Adrenal gland (tissue), 12 donors: ENCODE data around the gene GRPEL2. TPM values are rescaled to one million over a fixed set of nuclear protein-coding genes. Genes with fewer than 3 reads are reported as not detected.
A peak's percentile ranks its signal among the peaks of the same experiment; 100 is the strongest.

Experiments
- DNase-seq, 7 donors: peaks; one replicate each; pipeline ENCODE4 v3.0.0-alpha.2; 2019 to 2020
- H3K27ac ChIP-seq, 5 donors: fragments of 200-600 bp; sonication (generic) in 4 of 5; 1 replicate in 3 of 5; 2 replicates in 2 of 5; pipeline versions ENCODE4 v1.5.1 to v1.8.0; 2016 to 2020; ENCODE audit warnings: mild to moderate bottlenecking in 1 of 5
- H3K27me3 ChIP-seq: fragments of 200-600 bp; 2 replicates; pipeline ENCODE4 v1.8.0; 2021
- H3K36me3 ChIP-seq, 2 donors: fragments of 200-600 bp; replicated peaks in 1 of 2; 1 replicate in 1 of 2; 2 replicates in 1 of 2; pipeline versions ENCODE4 v1.5.1 to v1.8.0; 2018 to 2022
- H3K4me1 ChIP-seq, 2 donors: fragments of 200-600 bp; replicated peaks in 1 of 2; 1 replicate in 1 of 2; 2 replicates in 1 of 2; pipeline versions ENCODE4 v1.5.1 to v1.8.0; 2018 to 2021
- H3K4me3 ChIP-seq, 4 donors: fragments of 200-600 bp; sonication (generic) in 3 of 4; one replicate each; pipeline ENCODE4 v1.5.1; 2016 to 2018
- H3K9me3 ChIP-seq, 3 donors: fragments of 200-600 bp; sonication (generic) in 1 of 3; replicated peaks in 1 of 3; 1 replicate in 2 of 3; 2 replicates in 1 of 3; pipeline versions ENCODE4 v1.5.1 to v1.8.0; 2016 to 2021
- CTCF ChIP-seq, 6 experiments: fragments of 450-650 bp in 4 of 6; fragments of 200-600 bp in 2 of 6; sonication (generic) in 1 of 6; IDR thresholded peaks; 1 replicate in 5 of 6; 2 replicates in 1 of 6; pipeline versions ENCODE4 v1.5.1 to v1.8.0; 2016 to 2021; ENCODE audit warnings: antibody characterized with exemption in 6 of 6, mild to moderate bottlenecking in 2 of 6, moderate library complexity in 1 of 6
- POLR2A ChIP-seq, 2 donors: fragments of 450-650 bp; IDR thresholded peaks; one replicate each; pipeline ENCODE4 v1.6.1; 2017; ENCODE audit warnings: antibody characterized with exemption in 2 of 2, mild to moderate bottlenecking in 2 of 2, moderate library complexity in 1 of 2
- WGBS, 4 donors: extraction: QIAGEN DNeasy Blood & Tissue Kit in 2 of 4; methylation state at CpG; one replicate each; pipeline versions ENCODE4 v1.1.5 to v1.1.7; 2013 to 2017; 5-methylcytosine and 5-hydroxymethylcytosine counted together
- intact Hi-C, 2 donors: fragments of 100-400 bp; cut with DNase I; formaldehyde crosslinking; loops; one replicate each; pipeline versions ENCODE4 v1.14.1 to v1.15.0; 2022 to 2023
- polyA plus RNA-seq, 3 donors: library from polyadenylated mRNA; stranded (reverse); fragments of 200-250 nt in 2 of 3; fragments of 350-450 nt in 1 of 3; fragmentation: Illumina TruSeq in 1 of 3; extraction: RNeasy Lipid Tissue Mini Kit (QIAGEN cat#74804) in 1 of 3; gene quantifications; one replicate each; pipeline ENCODE4 v1.2.3, GENCODE V29; 2013 to 2014
- total RNA-seq, 9 donors: library from RNA; depleted of rRNA in 4 of 9; stranded (reverse); fragments of >200 nt in 4 of 9; fragments of 120-200 nt in 1 of 9; fragmentation: NEBNext Ultra II Directional in 1 of 9; extraction: Animal tissue kit (Norgen Biotek cat#: 25700) in 1 of 9; gene quantifications; one replicate each; pipeline versions ENCODE4 v1.1.0 to v1.2.4, GENCODE V29; 2013 to 2023
- donor health status: healthy with polysubstance abuse.
- donor health status: Bipolar disorder and iron deficiency.
- donor health status: DM: yes; HTN: yes; CAD: no.
- donor health status: DM: no; HTN: no; CAD: no.
- donor health status: DM: no; HTN: no; CAD: no.
- donor health status: DM: yes; HTN: yes; CAD: no.

Gene GRPEL2
- total and polyA plus RNA-seq, 12 donors: 3.9 to 17.4 (median 12.0) TPM

GRCh38 chr5:149314571-149315111, 30.7 kb upstream of the GRPEL2 start:
- H3K4me1 ChIP-seq: peaks cover 0 to 4% of the 10 kb centered on the region in 2 donors
- TF ChIP-seq POLR2A (IDR thresholded peaks at IDR 0.05) (no peak), CTCF (IDR thresholded peaks at IDR 0.05) (no peak)
- no peak overlapping the region for H3K4me3 ChIP-seq
- no peak for DNase-seq
- no peaks in the 10 kb centered on the region for H3K36me3 ChIP-seq
- intact Hi-C loops: loop anchor here (5.0 kb wide), 1 partner anchor 53 kb away; no protein-coding TSS in a partner anchor
- no peaks in the 10 kb centered on the region for H3K9me3 ChIP-seq
- no peaks in the 10 kb centered on the region for H3K27me3 ChIP-seq
- 90 to 92% (median 92%) methylated on average over 3 to 4 of the region's 4 CpGs for WGBS, 4 donors
- H3K27ac ChIP-seq: no peak overlapping the region

- 87 to 93% (median 89%) methylated on average over 4 to 6 of the region's 6 CpGs for WGBS, 4 donors
- no peak for TF ChIP-seq CTCF (IDR thresholded peaks at IDR 0.05)
- no peak for TF ChIP-seq POLR2A (IDR thresholded peaks at IDR 0.05)
These were observed 29.5 kb upstream of the GRPEL2 start for GRCh38 chr5:149315753-149316152.

GRCh38 chr5:149317281-149318048, 27.8 kb upstream of the GRPEL2 start:
- no peaks in the 10 kb centered on the region for H3K9me3 ChIP-seq
- TF ChIP-seq POLR2A (IDR thresholded peaks at IDR 0.05) (no peak), CTCF (IDR thresholded peaks at IDR 0.05) (peak; percentile 53 to 79 (median 73))
- H3K27me3 ChIP-seq: no peaks in the 10 kb centered on the region
- DNase-seq: peak in 5 of 7 donors; percentile 20 to 66 (median 40)
- H3K4me1 ChIP-seq: peaks cover 3 to 15% of the 10 kb centered on the region in 2 donors
- 75 to 84% (median 79%) methylated on average over 9 to 14 of the region's 14 CpGs for WGBS, 4 donors
- intact Hi-C loops: loop anchor here (5.0 kb wide), 1 partner anchor 50 kb away; no protein-coding TSS in a partner anchor
- no peaks in the 10 kb centered on the region for H3K36me3 ChIP-seq
- H3K27ac ChIP-seq: no peak overlapping the region
- H3K4me3 ChIP-seq: no peak overlapping the region

More at GRCh38 chr5:149315753-149316152, 29.5 kb upstream of the GRPEL2 start:
- no peak for DNase-seq
- Histone ChIP-seq H3K27me3 (no peaks in the 10 kb centered on the region), H3K27ac (no peak overlapping the region), H3K36me3 (no peaks in the 10 kb centered on the region), H3K9me3 (no peaks in the 10 kb centered on the region), H3K4me3 (no peak overlapping the region), H3K4me1 (peaks cover 0 to 8% of the 10 kb centered on the region in 2 donors)
- intact Hi-C loops: loop anchor here (5.0 kb wide), 1 partner anchor 52 kb away; no protein-coding TSS in a partner anchor

- Histone ChIP-seq H3K4me3 (no peak overlapping the region), H3K27me3 (no peaks in the 10 kb centered on the region), H3K9me3 (no peaks in the 10 kb centered on the region), H3K27ac (peak overlapping the region in 1 of 5 donors; percentile 27), H3K36me3 (no peaks in the 10 kb centered on the region), H3K4me1 (peaks cover 5 to 15% of the 10 kb centered on the region in 2 donors)
- no peak for DNase-seq
- no peak for TF ChIP-seq POLR2A (IDR thresholded peaks at IDR 0.05)
- TF ChIP-seq CTCF (IDR thresholded peaks at IDR 0.05): no peak
- intact Hi-C loops: loop anchor here (5.0 kb wide), 1 partner anchor 48 kb away; no protein-coding TSS in a partner anchor
- WGBS, 4 donors: 88 to 96% (median 91%) methylated on average over 3 of the region's 3 CpGs
These were observed 26.1 kb upstream of the GRPEL2 start for GRCh38 chr5:149319174-149319573.
